WTC11 (cell line): ENCODE measurements around the gene CDC37L1.

Experiments used
- CTCF ChIP-seq: fragments of 200-600 bp; IDR thresholded peaks from 2 replicates; pipeline ENCODE4 v1.8.0; 2022; ENCODE audit warnings: antibody characterized with exemption
- E2F1 ChIP-seq: sonication (generic); formaldehyde crosslinking; IDR thresholded peaks from 2 replicates; pipeline ENCODE4 v1.8.0; 2022; ENCODE audit warnings: mild to moderate bottlenecking, missing genetic modification reagents
- E2F5 ChIP-seq: sonication (generic); formaldehyde crosslinking; IDR thresholded peaks from 2 replicates; pipeline ENCODE4 v1.8.1; 2022; ENCODE audit warnings: mild to moderate bottlenecking, moderate library complexity, missing genetic modification reagents
- FOXP1 ChIP-seq: sonication (generic); formaldehyde crosslinking; IDR thresholded peaks from 2 replicates; pipeline ENCODE4 v1.8.0; 2022; ENCODE audit warnings: missing genetic modification reagents, mild to moderate bottlenecking, moderate library complexity, borderline replicate concordance
- NR2C2 ChIP-seq: sonication (generic); formaldehyde crosslinking; IDR thresholded peaks from 2 replicates; pipeline ENCODE4 v1.8.0; 2022; ENCODE audit warnings: mild to moderate bottlenecking, missing genetic modification reagents
- NR3C1 ChIP-seq: sonication (generic); formaldehyde crosslinking; conservative IDR thresholded peaks from 2 replicates; pipeline ENCODE4 v1.8.1; 2023; ENCODE audit warnings: low read depth, mild to moderate bottlenecking, missing genetic modification reagents
- PREB ChIP-seq: sonication (generic); formaldehyde crosslinking; IDR thresholded peaks from 2 replicates; pipeline ENCODE4 v1.8.1; 2022; ENCODE audit warnings: mild to moderate bottlenecking, missing genetic modification reagents, moderate library complexity, borderline replicate concordance
- USF2 ChIP-seq: sonication (generic); formaldehyde crosslinking; IDR thresholded peaks from 2 replicates; pipeline ENCODE4 v1.8.1; 2023; ENCODE audit warnings: mild to moderate bottlenecking, missing genetic modification reagents, moderate library complexity
- ZNF317 ChIP-seq: sonication (generic); formaldehyde crosslinking; IDR thresholded peaks from 2 replicates; pipeline ENCODE4 v1.8.1; 2023; ENCODE audit warnings: low read depth, mild to moderate bottlenecking, moderate library complexity, missing genetic modification reagents, borderline replicate concordance

- TF ChIP-seq E2F1 (no peak), USF2 (no peak), CTCF (no peak), PREB (CRISPR knock-in tag) (no peak), ZNF317 (CRISPR knock-in tag) (no peak), NR2C2 (CRISPR knock-in tag) (no peak), FOXP1 (CRISPR knock-in tag) (no peak), E2F5 (CRISPR knock-in tag) (no peak), NR3C1 (CRISPR knock-in tag) (no peak)
These were observed 54.8 kb downstream of the CDC37L1 start for GRCh38 chr9:4734150-4734549.
